Measurements from ENCODE around the gene OR6F1. TPM values are rescaled to one million over a fixed set of nuclear protein-coding genes. Genes with fewer than 3 reads are reported as not detected.
"Not testable (repeated sequence)": the region's sequence is repeated elsewhere in the genome, so short reads cannot be mapped to it uniquely, and the experiment has no call there.

The OR6F1 gene
- total and polyA plus RNA-seq, 2 experiments from 2014 or later = not detected

- DNase-seq (ENCODE audit: low read depth in 1 of 2, low spot score in 1 of 2) = no peak
- Histone ChIP-seq H3K36me3 (no peaks in the 10 kb centered on the region), H3K27ac (no peak overlapping the region), H3K27me3 (no peaks in the 10 kb centered on the region), H3K4me3 (no peak overlapping the region), H3K9me3 (ENCODE audit: low read depth) (no peaks in the 10 kb centered on the region), H3K4me1 (ENCODE audit: low read depth) (no peaks in the 10 kb centered on the region)
- TF ChIP-seq CTCF (IDR thresholded peaks at IDR 0.05; ENCODE audit: low read depth, low read length) = no peak
Observed at GRCh38 chr1:247713753-247714152, 2.7 kb downstream of the OR6F1 start.

- H3K27ac ChIP-seq; H3K4me3 ChIP-seq; H3K27me3 ChIP-seq; DNase-seq (ENCODE audit: low read depth in 1 of 2, low spot score in 1 of 2); H3K36me3 ChIP-seq; H3K4me1 ChIP-seq (ENCODE audit: low read depth); H3K9me3 ChIP-seq (ENCODE audit: low read depth): not testable (repeated sequence)
Observed at GRCh38 chr1:247710681-247711080, 5.8 kb downstream of the OR6F1 start.

- TF ChIP-seq CTCF (IDR thresholded peaks at IDR 0.05; ENCODE audit: low read depth, low read length) = no peak
- Histone ChIP-seq H3K27ac (no peak overlapping the region), H3K27me3 (no peaks in the 10 kb centered on the region), H3K4me1 (ENCODE audit: low read depth) (no peaks in the 10 kb centered on the region), H3K4me3 (no peak overlapping the region), H3K36me3 (no peaks in the 10 kb centered on the region), H3K9me3 (ENCODE audit: low read depth) (peaks cover 3% of the 10 kb centered on the region)
- no peak for DNase-seq (ENCODE audit: low read depth in 1 of 2, low spot score in 1 of 2)
Observed at GRCh38 chr1:247701338-247701737, 15.1 kb downstream of the OR6F1 start.

- Histone ChIP-seq H3K27me3 (no peaks in the 10 kb centered on the region), H3K9me3 (ENCODE audit: low read depth) (no peaks in the 10 kb centered on the region), H3K36me3 (no peaks in the 10 kb centered on the region), H3K27ac (no peak overlapping the region), H3K4me3 (no peak overlapping the region), H3K4me1 (ENCODE audit: low read depth) (no peaks in the 10 kb centered on the region)
- peak; percentile 53 for TF ChIP-seq CTCF (IDR thresholded peaks at IDR 0.05; ENCODE audit: low read depth, low read length)
- peak; percentile 32 to 89 for DNase-seq (ENCODE audit: low read depth in 1 of 2, low spot score in 1 of 2)
Observed at GRCh38 chr1:247681288-247681897, 35.1 kb downstream of the OR6F1 start.

- DNase-seq (ENCODE audit: low read depth in 1 of 2, low spot score in 1 of 2) = no peak
- Histone ChIP-seq H3K36me3 (no peaks in the 10 kb centered on the region), H3K4me1 (ENCODE audit: low read depth) (no peaks in the 10 kb centered on the region), H3K27ac (no peak overlapping the region), H3K27me3 (no peaks in the 10 kb centered on the region), H3K4me3 (no peak overlapping the region), H3K9me3 (ENCODE audit: low read depth) (no peaks in the 10 kb centered on the region)
- no peak for TF ChIP-seq CTCF (IDR thresholded peaks at IDR 0.05; ENCODE audit: low read depth, low read length)
Observed at GRCh38 chr1:247680171-247680570, 36.3 kb downstream of the OR6F1 start.

- Histone ChIP-seq H3K9me3 (ENCODE audit: low read depth) (no peaks in the 10 kb centered on the region), H3K36me3 (no peaks in the 10 kb centered on the region), H3K27ac (no peak within 1 kb of the TSS), H3K27me3 (no peaks in the 10 kb centered on the region), H3K4me1 (ENCODE audit: low read depth) (no peaks in the 10 kb centered on the region), H3K4me3 (no peak within 1 kb of the TSS)
- no peak for TF ChIP-seq CTCF (IDR thresholded peaks at IDR 0.05; ENCODE audit: low read depth, low read length)
- no peak for DNase-seq (ENCODE audit: low read depth in 1 of 2, low spot score in 1 of 2)
Observed at GRCh38 chr1:247679639-247680038, 36.8 kb downstream of the OR6F1 start, which contains the start of gene OR13G1. TSS of gene OR13G1 (minus strand) at chr1:247679739. CDS start at chr1:247673041, 6,698 bp downstream.

Measured in cardiac muscle cell (in vitro differentiated cells and primary cell).